ENCODE data around the gene PLEKHH1. TPM values are rescaled to one million over a fixed set of nuclear protein-coding genes. Genes with fewer than 3 reads are reported as not detected.

Gene PLEKHH1
- total RNA-seq, 1 experiment from 2014 or later = 35.3 TPM

DNA sequence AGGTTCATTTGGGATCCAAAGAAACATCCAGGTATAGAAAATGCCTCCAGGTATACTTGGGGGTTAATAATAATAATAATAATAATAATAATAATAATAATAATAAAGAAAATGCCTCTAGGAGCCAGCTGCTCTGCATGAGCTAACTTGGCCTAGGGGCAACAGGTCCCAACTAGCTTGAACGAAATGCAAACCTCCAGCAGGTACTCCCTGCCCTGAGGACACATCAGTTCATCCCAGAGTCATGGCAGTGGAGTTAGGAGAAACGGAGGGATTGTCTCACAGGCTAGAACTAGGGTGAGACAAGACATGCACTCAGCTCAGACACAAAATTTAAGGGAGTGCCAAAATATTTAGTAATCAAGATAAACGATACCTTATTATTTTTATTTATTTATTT, 32.1 kb upstream of the PLEKHH1 start:
- Histone ChIP-seq H3K23me2 (ENCODE audit: insufficient read length, low read depth, low read length, poor library complexity, severe bottlenecking) (no peaks in the 10 kb centered on the region), H2BK20ac (ENCODE audit: low read depth, low read length, poor library complexity, severe bottlenecking) (no peak overlapping the region), H2AFZ (ENCODE audit: low read length) (no peak overlapping the region), H3K18ac (ENCODE audit: insufficient read length, low read depth, low read length) (no peak overlapping the region), H2BK12ac (ENCODE audit: insufficient read length, low read depth, low read length) (no peak overlapping the region), H2BK5ac (ENCODE audit: insufficient read length, low read length) (no peak overlapping the region), H4K91ac (ENCODE audit: insufficient read length, low read depth, low read length) (no peak overlapping the region), H4K5ac (ENCODE audit: insufficient read length, low read depth, low read length) (no peak overlapping the region), H2AK5ac (ENCODE audit: insufficient read length, low read length) (no peak overlapping the region), H3K4me2 (ENCODE audit: insufficient read depth, insufficient read length, low read length) (no peak overlapping the region), H3K27me3 (ENCODE audit: insufficient read depth, low read length) (no peaks in the 10 kb centered on the region), H3K79me2 (ENCODE audit: insufficient read depth, low read length) (no peaks in the 10 kb centered on the region), H3K9me3 (ENCODE audit: control insufficient read depth, low read depth, low read length) (no peaks in the 10 kb centered on the region), H2BK15ac (ENCODE audit: low read depth, low read length) (no peak overlapping the region), H3K56ac (ENCODE audit: insufficient read length, low read depth, low read length) (no peak overlapping the region), H3K23ac (ENCODE audit: insufficient read length, low read depth, low read length) (no peak overlapping the region), H2BK120ac (ENCODE audit: low read depth, low read length, poor library complexity, severe bottlenecking) (no peak overlapping the region), H3T11ph (ENCODE audit: low read length) (no peak overlapping the region), H4K20me1 (ENCODE audit: control insufficient read depth, insufficient read depth, insufficient read length) (no peaks in the 10 kb centered on the region), H3K79me1 (ENCODE audit: insufficient read depth, low read depth, low read length, poor library complexity, severe bottlenecking) (no peaks in the 10 kb centered on the region), H3K4me1 (ENCODE audit: insufficient read depth, low read length) (no peaks in the 10 kb centered on the region), H3K4ac (ENCODE audit: low read depth, low read length) (no peak overlapping the region), H4K8ac (replicated peaks; ENCODE audit: insufficient read length, low read depth, low read length) (no peak overlapping the region), H3K9ac (ENCODE audit: extremely low read depth, insufficient read length, low read length) (no peak overlapping the region), H3K14ac (ENCODE audit: insufficient read depth, low read length) (no peak overlapping the region), H3K27ac (ENCODE audit: insufficient read length, low read depth, low read length) (no peak overlapping the region)
- H3K9me3 Mint-ChIP-seq = no peaks in the 10 kb centered on the region
- TF ChIP-seq, protein P1, sequence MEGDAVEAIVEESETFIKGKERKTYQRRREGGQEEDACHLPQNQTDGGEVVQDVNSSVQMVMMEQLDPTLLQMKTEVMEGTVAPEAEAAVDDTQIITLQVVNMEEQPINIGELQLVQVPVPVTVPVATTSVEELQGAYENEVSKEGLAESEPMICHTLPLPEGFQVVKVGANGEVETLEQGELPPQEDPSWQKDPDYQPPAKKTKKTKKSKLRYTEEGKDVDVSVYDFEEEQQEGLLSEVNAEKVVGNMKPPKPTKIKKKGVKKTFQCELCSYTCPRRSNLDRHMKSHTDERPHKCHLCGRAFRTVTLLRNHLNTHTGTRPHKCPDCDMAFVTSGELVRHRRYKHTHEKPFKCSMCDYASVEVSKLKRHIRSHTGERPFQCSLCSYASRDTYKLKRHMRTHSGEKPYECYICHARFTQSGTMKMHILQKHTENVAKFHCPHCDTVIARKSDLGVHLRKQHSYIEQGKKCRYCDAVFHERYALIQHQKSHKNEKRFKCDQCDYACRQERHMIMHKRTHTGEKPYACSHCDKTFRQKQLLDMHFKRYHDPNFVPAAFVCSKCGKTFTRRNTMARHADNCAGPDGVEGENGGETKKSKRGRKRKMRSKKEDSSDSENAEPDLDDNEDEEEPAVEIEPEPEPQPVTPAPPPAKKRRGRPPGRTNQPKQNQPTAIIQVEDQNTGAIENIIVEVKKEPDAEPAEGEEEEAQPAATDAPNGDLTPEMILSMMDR (conservative IDR thresholded peaks at IDR 0.05) = no peak
- H3K27me3 Mint-ChIP-seq (ENCODE audit: low read depth) = no peaks in the 10 kb centered on the region
- no peak overlapping the region for H3K4me3 Mint-ChIP-seq
- no peaks in the 10 kb centered on the region for H3K4me1 Mint-ChIP-seq
- DNase-seq = no peak
- H3K27ac Mint-ChIP-seq = no peak overlapping the region
- WGBS (ENCODE audit: extremely low coverage, insufficient read length, low lambda C conversion rate) = no CpG with 5 or more reads among the region's 3 CpGs
- no peaks in the 10 kb centered on the region for H3K36me3 Mint-ChIP-seq (ENCODE audit: insufficient read depth in 1 of 3, low read depth in 3 of 3)

All from H9 (cell line).